GM19438 (cell line): ENCODE measurements around the gene MYL2.
"Not testable (repeated sequence)": the region's sequence is repeated elsewhere in the genome, so short reads cannot be mapped to it uniquely, and the experiment has no call there.

Experiments
- ATAC-seq: cut with Tn5 transposase; IDR thresholded peaks from one replicate; pipeline ENCODE4 v1.9.1; 2021; ENCODE audit warnings: low read depth; ENCODE audit not compliant: unreplicated experiment

Gene MYL2

GRCh38 chr12:110920324-110920910 is at the start of gene MYL2:
Gene MYL2 (minus strand): TSS chr12:110920579. CDS start chr12:110920529, 50 bp downstream.
- no peak for ATAC-seq

DNA sequence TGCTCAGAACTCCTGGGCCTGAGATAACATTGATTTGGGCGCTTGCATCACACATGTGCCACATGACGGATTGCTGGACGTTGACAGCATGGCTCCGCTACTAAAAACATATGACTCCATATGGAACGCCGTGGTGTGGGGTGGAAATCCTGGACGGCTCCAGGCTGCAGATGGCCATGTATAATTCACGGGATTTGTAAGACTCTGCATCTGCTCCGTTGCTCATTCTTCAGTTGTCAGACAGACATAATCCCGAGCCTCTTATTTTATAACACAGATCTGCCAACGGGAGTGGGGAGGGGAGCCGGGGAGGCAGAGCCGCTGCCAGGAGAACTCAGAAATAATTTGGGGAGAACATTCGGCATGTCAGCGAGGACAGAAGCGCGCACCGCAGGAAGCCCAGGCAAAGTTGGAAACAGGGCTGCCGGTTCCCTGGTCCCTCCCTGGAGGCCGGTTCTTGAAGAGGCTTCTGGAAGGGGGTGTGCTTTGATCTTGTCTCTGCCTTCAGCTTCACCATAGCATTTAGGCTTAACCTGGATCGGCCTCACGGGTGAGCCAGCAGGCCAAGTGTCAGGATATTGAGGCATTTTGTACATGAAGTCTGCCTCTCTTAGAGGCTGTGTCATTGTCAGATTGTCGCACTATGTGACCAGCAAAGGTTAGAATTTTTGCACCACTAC is 45.8 kb upstream of the MYL2 start:
- no peak for ATAC-seq

DNA sequence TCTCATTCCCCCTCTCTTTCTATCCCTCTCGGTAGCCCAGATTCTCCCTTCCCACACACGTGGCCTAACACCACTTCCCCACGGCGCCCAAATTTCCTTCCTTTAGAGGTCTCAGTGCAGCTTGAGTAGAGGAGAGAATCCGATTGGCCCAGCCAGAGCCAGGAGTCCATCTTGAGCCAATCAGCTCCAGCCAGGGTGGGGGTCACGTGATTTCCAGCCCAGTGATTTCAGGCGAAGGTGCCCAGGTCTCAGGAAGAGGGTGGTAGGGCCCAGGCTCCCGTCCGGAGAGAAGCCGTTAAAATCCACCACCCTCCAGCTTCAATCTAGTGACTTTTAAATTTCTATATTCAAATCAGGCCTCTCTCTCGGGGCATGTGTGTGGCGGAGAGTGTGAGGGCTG is 45.2 kb upstream of the MYL2 start:
- no peak for ATAC-seq

DNA sequence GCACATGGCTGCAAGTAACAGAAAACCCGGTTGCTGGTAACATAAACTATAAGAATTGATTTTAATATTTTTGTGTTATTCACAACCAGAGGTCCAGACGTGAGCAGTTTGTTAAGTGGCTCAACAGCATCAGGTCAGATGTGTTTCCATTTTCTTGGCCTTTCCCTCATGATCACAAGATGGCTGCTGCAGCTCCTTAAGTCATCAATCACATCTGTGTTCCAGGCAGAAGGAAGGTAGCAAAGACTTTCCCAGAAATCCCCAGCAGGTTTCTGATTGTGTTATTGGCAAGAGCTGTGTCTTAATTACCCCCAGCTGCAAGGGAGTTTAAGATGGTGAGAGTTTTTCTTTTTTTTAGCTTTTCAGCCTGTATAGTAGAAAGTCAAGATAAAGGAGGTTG is 40.4 kb upstream of the MYL2 start:
- ATAC-seq, result no peak

- no peak for ATAC-seq
Observed at GRCh38 chr12:110957652-110958051, 37.3 kb upstream of the MYL2 start.

DNA sequence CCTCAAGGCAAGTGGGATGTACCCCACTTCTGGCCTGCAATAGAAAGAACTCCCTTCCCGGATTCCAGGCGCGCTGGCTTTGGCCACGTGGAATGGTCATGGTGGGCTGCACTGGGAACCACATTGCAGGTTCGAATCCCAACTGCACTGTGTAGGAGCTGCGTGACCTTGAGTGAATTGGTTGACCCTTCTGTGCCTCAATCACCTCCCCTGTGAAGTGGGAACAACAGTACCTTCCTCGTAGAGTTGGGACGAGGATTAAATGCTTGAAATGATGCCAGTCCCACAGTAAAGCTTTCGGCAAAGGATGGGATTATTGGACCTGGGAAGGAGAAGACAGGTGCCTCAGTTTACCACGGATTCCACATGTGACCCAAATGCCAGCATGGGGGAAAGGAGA is 36.8 kb upstream of the MYL2 start:
- no peak for ATAC-seq

DNA sequence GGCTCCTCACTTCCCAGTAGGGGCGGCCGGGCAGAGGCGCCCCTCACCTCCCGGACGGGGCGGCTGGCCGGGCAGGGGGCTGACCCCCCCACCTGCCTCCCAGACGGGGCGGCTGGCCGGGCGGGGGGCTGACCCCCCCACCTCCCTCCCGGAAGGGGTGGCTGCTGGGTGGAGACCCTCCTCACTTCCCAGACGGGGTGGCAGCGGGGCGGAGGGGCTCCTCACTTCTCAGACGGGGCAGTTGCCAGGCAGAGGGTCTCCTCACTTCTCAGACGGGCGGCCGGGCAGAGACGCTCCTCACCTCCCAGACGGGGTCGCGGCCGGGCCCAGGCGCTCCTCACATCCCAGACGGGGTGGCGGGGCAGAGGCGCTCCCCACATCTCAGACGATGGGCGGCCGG is 30.5 kb upstream of the MYL2 start:
- ATAC-seq, result not testable (repeated sequence)

GRCh38 chr12:110950466-110950865 is 30.1 kb upstream of the MYL2 start:
- ATAC-seq, result not testable (repeated sequence)

DNA sequence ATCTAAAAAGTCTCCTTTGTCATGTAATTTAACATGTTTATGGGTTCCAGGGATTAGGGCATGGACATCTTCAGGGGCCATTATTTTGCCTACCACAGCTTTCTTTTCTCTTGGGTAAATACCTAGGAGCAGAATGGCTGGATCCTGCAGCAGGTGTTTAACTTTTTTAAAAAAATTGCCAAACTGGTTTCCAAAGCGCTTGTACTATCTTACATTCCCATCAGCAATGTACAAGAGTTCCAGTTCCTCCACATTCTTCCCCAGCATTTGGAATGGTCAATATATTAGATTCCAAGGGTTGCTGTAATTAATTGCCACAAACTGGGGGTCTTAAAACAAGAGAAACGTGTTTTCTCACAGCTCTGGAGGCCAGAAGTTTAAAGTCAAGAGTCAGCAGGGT is 27.7 kb upstream of the MYL2 start:
- no peak for ATAC-seq

GRCh38 chr12:110943373-110943772 is 23.0 kb upstream of the MYL2 start:
- ATAC-seq, result no peak

GRCh38 chr12:110941391-110941790 is 21.0 kb upstream of the MYL2 start:
- no peak for ATAC-seq

DNA sequence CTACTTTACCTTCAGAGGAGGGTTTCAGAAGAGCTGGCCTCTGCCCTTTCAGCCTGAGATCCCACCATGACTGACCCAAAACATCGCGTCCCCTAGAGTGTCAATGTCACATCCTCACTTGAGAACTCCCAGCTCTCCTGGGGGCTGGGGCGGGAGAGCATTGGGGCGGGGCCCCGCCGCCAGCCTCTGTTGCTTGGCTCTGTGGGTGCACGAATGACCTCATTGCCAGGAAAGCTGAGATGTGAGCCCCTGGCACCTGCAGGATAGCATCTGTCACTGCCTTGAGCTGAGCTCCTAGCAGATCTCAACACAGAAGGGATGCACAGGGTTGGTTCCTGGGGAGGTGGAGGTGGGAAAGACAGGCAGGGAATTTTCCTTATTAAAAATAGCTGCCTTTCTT is 20.6 kb upstream of the MYL2 start:
- no peak for ATAC-seq

GRCh38 chr12:110940296-110940695 is 19.9 kb upstream of the MYL2 start:
- ATAC-seq, result no peak

GRCh38 chr12:110937104-110937641 is 16.8 kb upstream of the MYL2 start:
- ATAC-seq, result no peak

DNA sequence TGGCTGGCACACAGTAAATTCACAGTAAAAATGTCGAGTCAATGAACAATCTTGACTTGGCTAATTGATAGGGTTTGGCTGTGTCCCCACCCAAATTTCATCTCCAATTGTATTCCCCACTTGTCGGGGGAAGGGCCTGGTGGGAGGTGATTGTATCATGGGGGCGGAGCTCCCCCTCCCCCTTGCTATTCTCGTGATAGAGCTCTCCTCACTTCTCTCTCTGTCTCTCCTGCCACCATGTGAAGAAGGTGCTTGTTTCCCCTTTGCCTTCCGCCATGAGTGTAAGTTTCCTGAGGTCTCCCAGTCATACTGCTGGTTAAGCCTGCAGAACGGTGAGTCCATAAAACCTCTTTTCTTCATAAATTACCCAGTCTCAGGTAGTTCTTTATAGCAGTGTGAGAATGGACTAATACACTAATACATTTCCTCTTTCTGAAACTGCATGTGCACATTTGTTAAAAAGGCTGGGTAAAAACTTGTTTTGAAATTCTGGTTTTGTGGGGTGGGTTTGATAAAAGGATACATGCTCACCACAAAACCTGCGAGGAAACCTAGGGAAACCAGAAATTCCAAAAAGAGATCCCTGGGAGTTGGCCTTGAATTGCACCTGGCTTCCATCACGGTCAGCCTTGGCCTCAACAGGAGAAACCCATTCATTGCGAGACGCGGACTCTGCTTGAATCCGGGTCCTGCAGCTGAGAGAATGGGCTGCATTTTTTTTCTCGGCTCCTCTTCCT is 16.2 kb upstream of the MYL2 start:
- ATAC-seq, result no peak

DNA sequence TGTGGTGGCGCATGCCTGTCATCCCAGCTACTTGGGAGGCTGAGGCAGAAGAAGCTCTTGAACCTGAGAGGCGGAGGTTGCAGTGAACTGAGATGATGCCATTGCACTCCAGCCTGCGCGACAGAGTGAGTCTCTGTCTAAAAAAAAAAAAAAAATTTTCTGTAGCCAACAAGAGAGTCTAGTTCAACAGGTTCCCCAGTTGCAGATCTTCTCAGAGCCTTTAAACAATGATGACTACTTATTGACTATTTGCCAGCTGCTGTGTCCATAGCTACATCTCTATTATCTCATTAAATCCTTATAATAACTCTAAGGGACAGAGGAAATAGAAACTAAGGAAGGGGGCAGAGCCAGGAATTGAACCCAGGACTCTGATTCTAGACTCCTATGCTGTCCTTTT is 15.2 kb upstream of the MYL2 start:
- ATAC-seq, result no peak

GRCh38 chr12:110934093-110934852 is 13.9 kb upstream of the MYL2 start:
- no peak for ATAC-seq

DNA sequence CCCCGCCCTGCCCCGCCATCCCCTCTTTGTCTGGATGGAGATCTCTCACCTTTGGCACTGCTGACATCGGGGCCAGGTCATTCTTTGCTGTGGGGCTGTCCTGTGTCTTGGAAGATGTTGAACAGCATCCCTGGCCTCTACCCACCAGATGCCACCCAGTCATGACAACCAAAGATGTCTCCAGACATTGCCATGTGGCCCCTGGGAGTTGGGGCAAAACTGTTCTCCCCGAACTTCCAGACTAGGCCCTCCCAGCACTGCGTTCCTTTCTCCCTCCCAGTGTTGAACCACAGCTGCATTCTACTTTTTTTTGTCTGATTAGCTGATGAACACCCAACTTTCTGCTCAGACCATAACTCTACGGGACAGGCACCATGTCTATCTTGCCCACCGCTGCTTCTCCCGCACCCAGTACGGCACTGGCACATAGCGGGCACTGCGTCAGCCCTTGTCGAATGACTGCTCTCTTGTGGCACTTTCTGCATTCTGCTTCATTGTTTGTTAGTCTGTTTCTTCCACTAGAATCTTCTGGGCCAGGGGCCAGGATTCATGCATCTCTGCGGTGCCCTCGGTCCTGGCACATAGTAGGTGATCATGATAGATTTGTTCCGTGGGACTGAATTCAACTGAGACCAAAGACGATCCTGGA is 13.1 kb upstream of the MYL2 start:
- ATAC-seq, result no peak

DNA sequence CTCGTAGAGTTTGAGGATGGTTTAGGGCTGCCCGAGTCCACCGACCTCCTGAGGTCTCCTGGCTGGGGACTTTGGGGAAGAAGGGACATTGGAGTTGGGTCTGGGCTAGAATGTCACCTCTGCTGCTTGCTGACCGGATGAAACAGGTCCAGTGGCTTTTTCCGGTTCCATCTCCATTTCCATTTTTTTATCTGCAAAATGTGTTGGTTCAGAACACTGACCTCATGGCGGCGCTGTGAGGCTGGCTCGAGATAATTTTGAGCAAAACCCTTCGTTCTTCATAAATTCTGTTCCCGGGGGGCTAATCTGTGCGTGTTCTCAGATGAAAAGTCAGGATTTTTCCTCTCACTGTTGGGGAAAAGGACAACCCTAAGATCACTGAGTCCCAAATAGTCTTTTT is 11.7 kb upstream of the MYL2 start:
- no peak for ATAC-seq

DNA sequence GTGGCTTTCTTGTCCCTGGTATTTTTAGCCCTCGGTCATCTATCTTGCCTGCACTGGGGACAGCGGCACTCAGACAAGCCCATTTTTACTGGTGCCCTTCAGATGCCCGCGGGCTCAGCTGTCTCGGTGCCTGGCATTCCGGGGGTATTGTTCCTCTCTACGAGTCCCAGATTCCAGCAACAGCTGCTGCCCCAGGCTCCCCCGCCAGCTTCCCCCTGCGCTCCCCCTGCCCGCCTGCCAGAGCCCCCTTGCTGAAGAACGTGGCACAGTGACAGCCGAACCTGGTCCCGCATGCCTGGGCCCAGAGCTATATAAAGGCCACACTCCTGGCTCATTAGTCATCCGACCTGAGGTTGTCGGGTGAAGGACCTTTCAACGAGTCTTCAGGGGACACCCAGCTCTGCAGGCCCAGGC is 10.9 kb upstream of the MYL2 start:
- ATAC-seq, result no peak
